ES-I3 (cell line): ENCODE results near the gene PRPH.
"Not testable (repeated sequence)": the region's sequence is repeated elsewhere in the genome, so short reads cannot be mapped to it uniquely, and the experiment has no call there.

Experiments used
- H3K36me3 ChIP-seq: 2 replicates; pipeline ENCODE4 v1.6.1; 2013; ENCODE audit warnings: mild to moderate bottlenecking, low read length, control low read depth, moderate library complexity; ENCODE audit not compliant: insufficient read depth
- H3K4me1 ChIP-seq: 2 replicates; pipeline ENCODE4 v1.6.1; 2013; ENCODE audit warnings: mild to moderate bottlenecking, control low read depth, low read length; ENCODE audit not compliant: insufficient read depth
- H3K9ac ChIP-seq: 2 replicates; pipeline ENCODE4 v1.6.1; 2013; ENCODE audit warnings: low read depth, mild to moderate bottlenecking, low read length, moderate library complexity
- H3K9me3 ChIP-seq: 2 replicates; pipeline ENCODE4 v1.6.1; 2013; ENCODE audit warnings: mild to moderate bottlenecking, low read length, moderate library complexity; ENCODE audit not compliant: control insufficient read depth, insufficient read depth

Gene PRPH

GRCh38 chr12:49330631-49331379 lies 35.9 kb downstream of the PRPH start:
- Histone ChIP-seq H3K4me1 (no peaks in the 10 kb centered on the region), H3K9me3 (no peaks in the 10 kb centered on the region), H3K9ac (no peak overlapping the region), H3K36me3 (no peaks in the 10 kb centered on the region)

GRCh38 chr12:49331380-49332222 lies 36.7 kb downstream of the PRPH start:
- Histone ChIP-seq H3K9me3 (no peaks in the 10 kb centered on the region), H3K36me3 (no peaks in the 10 kb centered on the region), H3K4me1 (no peaks in the 10 kb centered on the region), H3K9ac (no peak overlapping the region)

- Histone ChIP-seq H3K9ac (peak overlapping the region; percentile 37; the same call in 1 of the 2 replicates), H3K36me3 (no peaks in the 10 kb centered on the region), H3K9me3 (no peaks in the 10 kb centered on the region), H3K4me1 (peaks cover 2% of the 10 kb centered on the region; the same call in 1 of the 2 replicates)
Measured at GRCh38 chr12:49332441-49332861, 37.5 kb downstream of the PRPH start.

DNA sequence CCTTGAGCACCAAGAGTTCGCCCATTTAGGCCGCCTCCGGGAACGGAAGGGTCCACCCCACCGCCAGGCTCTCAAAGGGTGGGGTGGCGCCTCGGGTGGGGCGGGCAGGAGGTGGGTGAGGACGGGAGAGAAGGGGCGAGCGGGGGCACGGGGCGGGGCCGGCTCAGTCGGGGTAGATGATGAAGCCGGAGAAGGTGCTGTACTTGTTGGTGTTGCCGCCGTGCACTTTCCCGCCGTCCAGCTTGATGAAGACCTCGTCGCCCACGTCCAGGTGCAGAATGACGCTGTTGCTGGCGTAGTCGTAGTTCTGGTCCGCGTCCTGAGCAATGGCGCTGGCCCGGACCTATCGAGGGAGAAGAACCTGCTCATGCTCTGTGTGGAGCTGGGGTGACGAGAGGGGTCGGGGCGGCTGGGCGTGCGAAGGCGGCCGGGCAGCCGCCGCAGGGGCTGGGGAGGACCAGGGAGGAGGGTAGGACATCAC lies 38.0 kb downstream of the PRPH start:
- H3K36me3 ChIP-seq = no peaks in the 10 kb centered on the region
- peaks cover 7% of the 10 kb centered on the region for H3K4me1 ChIP-seq
- no peaks in the 10 kb centered on the region for H3K9me3 ChIP-seq
- peak overlapping the region; percentile 37; the same call in 1 of the 2 replicates for H3K9ac ChIP-seq

DNA sequence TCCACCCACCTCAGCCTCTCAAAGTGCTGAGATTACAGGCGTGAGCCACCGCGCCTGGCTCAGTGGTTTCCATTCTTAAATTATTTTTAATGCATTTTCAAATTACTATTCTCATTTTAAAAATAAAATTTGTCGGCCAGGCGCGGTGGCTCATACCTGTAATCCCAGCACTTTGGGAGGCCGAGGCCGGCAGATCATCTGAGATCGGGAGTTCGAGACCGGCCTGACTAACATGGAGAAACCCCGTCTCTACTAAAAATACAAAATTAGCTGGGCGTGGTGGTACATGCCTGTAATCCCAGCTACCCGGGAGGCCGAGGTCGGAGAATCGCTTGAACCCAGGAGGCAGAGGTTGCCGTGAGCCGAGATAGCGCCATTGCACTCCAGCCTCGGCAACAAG lies 38.8 kb downstream of the PRPH start:
- H3K4me1 ChIP-seq = peaks cover 14% of the 10 kb centered on the region
- H3K9ac ChIP-seq, H3K9me3 ChIP-seq, H3K36me3 ChIP-seq: not testable (repeated sequence)

DNA sequence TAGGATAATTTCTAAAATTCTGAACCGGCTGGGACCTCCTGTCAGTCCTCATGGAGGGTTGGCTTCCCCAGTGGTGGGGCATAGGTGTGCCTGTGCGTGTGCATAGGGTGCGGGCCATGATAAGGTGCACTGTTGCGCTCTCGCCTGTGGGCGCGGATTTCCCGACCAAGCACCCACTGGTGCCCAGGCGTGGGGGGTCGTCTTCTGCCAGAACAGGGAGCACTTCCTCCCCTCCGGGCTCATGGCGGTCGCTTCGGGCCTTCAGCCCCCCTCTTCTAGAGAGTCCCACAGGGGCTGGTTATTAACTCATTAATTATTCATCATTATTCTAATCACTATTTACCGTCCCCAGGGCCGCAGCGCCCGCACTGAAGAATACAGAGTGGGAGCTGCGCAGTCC lies 39.3 kb downstream of the PRPH start:
- Histone ChIP-seq H3K4me1 (peaks cover 17% of the 10 kb centered on the region), H3K36me3 (no peaks in the 10 kb centered on the region), H3K9ac (no peak overlapping the region), H3K9me3 (no peaks in the 10 kb centered on the region)

GRCh38 chr12:49334681-49335080 lies 39.7 kb downstream of the PRPH start:
- Histone ChIP-seq H3K4me1 (peaks cover 19% of the 10 kb centered on the region), H3K9ac (no peak overlapping the region), H3K36me3 (no peaks in the 10 kb centered on the region), H3K9me3 (no peaks in the 10 kb centered on the region)

- Histone ChIP-seq H3K9ac (no peak overlapping the region), H3K9me3 (no peaks in the 10 kb centered on the region), H3K36me3 (no peaks in the 10 kb centered on the region), H3K4me1 (peaks cover 23% of the 10 kb centered on the region)
Measured at GRCh38 chr12:49335118-49335954, 40.4 kb downstream of the PRPH start.

GRCh38 chr12:49335955-49336644 lies 41.2 kb downstream of the PRPH start:
- H3K9ac ChIP-seq = peak overlapping the region; percentile 54; the same call in 1 of the 2 replicates
- peaks cover 30% of the 10 kb centered on the region for H3K4me1 ChIP-seq
- no peaks in the 10 kb centered on the region for H3K36me3 ChIP-seq
- no peaks in the 10 kb centered on the region for H3K9me3 ChIP-seq

GRCh38 chr12:49336645-49337584 lies 42.0 kb downstream of the PRPH start, which contains the start of gene C1QL4:
C1QL4 (minus strand) TSS chr12:49337188; CDS start chr12:49336477, 711 bp downstream.
- H3K9me3 ChIP-seq = no peaks in the 10 kb centered on the region
- no peaks in the 10 kb centered on the region for H3K36me3 ChIP-seq
- peaks cover 34% of the 10 kb centered on the region for H3K4me1 ChIP-seq
- peak within 1 kb of the TSS; percentile 54; the same call in 1 of the 2 replicates for H3K9ac ChIP-seq

- H3K4me1 ChIP-seq = peaks cover 40% of the 10 kb centered on the region
Measured at GRCh38 chr12:49338830-49339463, 44.0 kb downstream of the PRPH start.

GRCh38 chr12:49339464-49339861 lies 44.5 kb downstream of the PRPH start:
- H3K4me1 ChIP-seq = peaks cover 40% of the 10 kb centered on the region
- no peaks in the 10 kb centered on the region for H3K9me3 ChIP-seq
- H3K9ac ChIP-seq = no peak overlapping the region
- H3K36me3 ChIP-seq = no peaks in the 10 kb centered on the region

More at GRCh38 chr12:49338830-49339463, 44.0 kb downstream of the PRPH start:
- Histone ChIP-seq H3K9ac (no peak overlapping the region), H3K9me3 (no peaks in the 10 kb centered on the region), H3K36me3 (no peaks in the 10 kb centered on the region)
